Testis (tissue), 3 donors: ENCODE measurements around the gene TRIM3. TPM values are rescaled to one million over a fixed set of nuclear protein-coding genes. Genes with fewer than 3 reads are reported as not detected.

ENCODE experiments used
- DNase-seq: peaks from one replicate; pipeline ENCODE4 v3.0.0-alpha.2; 2019
- H3K27ac ChIP-seq, 2 donors: fragments of 200-600 bp; sonication (generic); one replicate each; pipeline ENCODE4 v1.5.1; 2019
- H3K27me3 ChIP-seq: fragments of 200-600 bp; sonication (generic); one replicate; pipeline ENCODE4 v1.5.1; 2019
- H3K36me3 ChIP-seq: fragments of 200-600 bp; sonication (generic); one replicate; pipeline ENCODE4 v1.5.1; 2017; ENCODE audit warnings: low read depth; ENCODE audit errors: missing control alignments
- H3K4me1 ChIP-seq: fragments of 200-600 bp; sonication (generic); one replicate; pipeline ENCODE4 v1.5.1; 2019
- H3K4me3 ChIP-seq, 2 donors: fragments of 200-600 bp; sonication (generic); one replicate each; pipeline ENCODE4 v1.5.1; 2017 to 2019
- H3K9me3 ChIP-seq: fragments of 200-600 bp; sonication (generic); one replicate; pipeline ENCODE4 v1.5.1; 2017
- CTCF ChIP-seq, 3 experiments: fragments of 450-650 bp in 2 of 3; fragments of 200-600 bp in 1 of 3; sonication (generic) in 1 of 3; IDR thresholded peaks; one replicate each; pipeline ENCODE4 v1.5.1; 2016 to 2019; ENCODE audit warnings: antibody characterized with exemption in 3 of 3, mild to moderate bottlenecking in 2 of 3, moderate library complexity in 1 of 3
- POLR2A ChIP-seq: fragments of 450-650 bp; IDR thresholded peaks from one replicate; pipeline ENCODE4 v1.6.1; 2017; ENCODE audit warnings: antibody characterized with exemption, mild to moderate bottlenecking, moderate library complexity
- WGBS, 2 donors: methylation state at CpG; one replicate each; pipeline ENCODE4 v1.1.5; 2018; 5-methylcytosine and 5-hydroxymethylcytosine counted together
- intact Hi-C: fragments of 100-400 bp; cut with DNase I; formaldehyde crosslinking; loops from one replicate; pipeline ENCODE4 v1.15.1; 2023; ENCODE audit warnings: low total_unique reads
- polyA plus RNA-seq: library from polyadenylated mRNA; stranded (reverse); fragments of 350-450 nt; fragmentation: Illumina TruSeq; extraction: RNeasy Lipid Tissue Mini Kit (QIAGEN cat#74804); gene quantifications from one replicate; pipeline ENCODE4 v1.2.3, GENCODE V29; 2014; ENCODE audit warnings: low read depth, low replicate concordance; ENCODE audit not compliant: insufficient read depth
- total RNA-seq, 2 donors: library from RNA; depleted of rRNA; stranded (reverse); fragments of >200 nt; gene quantifications; one replicate each; pipeline ENCODE4 v1.2.3, GENCODE V29; 2016

The TRIM3 gene
- total and polyA plus RNA-seq, 3 donors from 2014 or later, result 15.0 to 29.4 (median 29.4) TPM

GRCh38 chr11:6456361-6457073 lies 17.2 kb downstream of the TRIM3 start:
- H3K4me3 ChIP-seq, result no peak overlapping the region
- TF ChIP-seq POLR2A (no peak), CTCF (IDR thresholded peaks at IDR 0.05) (no peak)
- no peaks in the 10 kb centered on the region for H3K4me1 ChIP-seq
- intact Hi-C loops, result no loop called here
- no peaks in the 10 kb centered on the region for H3K27me3 ChIP-seq
- H3K9me3 ChIP-seq, result no peaks in the 10 kb centered on the region
- no peak for DNase-seq
- 80 to 83% methylated on average over 1 to 54 of the region's 56 CpGs for WGBS, 2 donors
- H3K27ac ChIP-seq, result no peak overlapping the region
- H3K36me3 ChIP-seq, result no peaks in the 10 kb centered on the region

- DNase-seq, result no peak
- no peak overlapping the region for H3K27ac ChIP-seq
- H3K27me3 ChIP-seq, result no peaks in the 10 kb centered on the region
- H3K9me3 ChIP-seq, result no peaks in the 10 kb centered on the region
- TF ChIP-seq CTCF (IDR thresholded peaks at IDR 0.05) (no peak), POLR2A (no peak)
- WGBS, 2 donors, result 88 to 93% methylated on average over 2 of the region's 2 CpGs
- no peaks in the 10 kb centered on the region for H3K36me3 ChIP-seq
- H3K4me1 ChIP-seq, result no peaks in the 10 kb centered on the region
- H3K4me3 ChIP-seq, result no peak overlapping the region
- intact Hi-C loops, result no loop called here
These were observed 18.7 kb downstream of the TRIM3 start for GRCh38 chr11:6455070-6455469.

GRCh38 chr11:6453152-6453551 lies 20.6 kb downstream of the TRIM3 start:
- WGBS, 2 donors, result 92 to 100% methylated on average over 2 of the region's 2 CpGs
- TF ChIP-seq CTCF (IDR thresholded peaks at IDR 0.05), result no peak
- Histone ChIP-seq H3K27me3 (no peaks in the 10 kb centered on the region), H3K36me3 (no peaks in the 10 kb centered on the region), H3K9me3 (no peaks in the 10 kb centered on the region), H3K27ac (no peak overlapping the region), H3K4me3 (no peak overlapping the region), H3K4me1 (no peaks in the 10 kb centered on the region)
- intact Hi-C loops, result no loop called here
- no peak for DNase-seq

- Histone ChIP-seq H3K27me3 (no peaks in the 10 kb centered on the region), H3K36me3 (no peaks in the 10 kb centered on the region), H3K4me1 (no peaks in the 10 kb centered on the region), H3K9me3 (no peaks in the 10 kb centered on the region), H3K4me3 (no peak overlapping the region), H3K27ac (no peak overlapping the region)
- intact Hi-C loops, result no loop called here
- TF ChIP-seq CTCF (IDR thresholded peaks at IDR 0.05), result no peak
- TF ChIP-seq POLR2A, result no peak
- no peak for DNase-seq
- 84 to 91% methylated on average over 3 of the region's 3 CpGs for WGBS, 2 donors
These were observed 21.5 kb downstream of the TRIM3 start for GRCh38 chr11:6452219-6452618.

- 85 to 95% methylated on average over 3 of the region's 3 CpGs for WGBS, 2 donors
- DNase-seq, result no peak
- TF ChIP-seq CTCF (IDR thresholded peaks at IDR 0.05) (no peak), POLR2A (no peak)
- Histone ChIP-seq H3K9me3 (no peaks in the 10 kb centered on the region), H3K4me3 (no peak overlapping the region), H3K36me3 (no peaks in the 10 kb centered on the region), H3K27ac (no peak overlapping the region), H3K4me1 (no peaks in the 10 kb centered on the region), H3K27me3 (no peaks in the 10 kb centered on the region)
- intact Hi-C loops, result no loop called here
These were observed 25.2 kb downstream of the TRIM3 start for GRCh38 chr11:6448574-6448973.
